HepG2 (cell line): ENCODE data around the gene FTL. TPM values are rescaled to one million over a fixed set of nuclear protein-coding genes. Genes with fewer than 3 reads are reported as not detected.
A peak's percentile ranks its signal among the peaks of the same experiment; 100 is the strongest.

Experiments used
- EEA1 ChIP-seq: sonication (generic); formaldehyde crosslinking; IDR thresholded peaks from 2 replicates; pipeline ENCODE4 v1.5.1; 2020; ENCODE audit warnings: mild to moderate bottlenecking, missing genetic modification reagents, borderline replicate concordance
- POLR2A ChIP-seq, 2 experiments: IDR thresholded peaks; 2 replicates each; pipeline ENCODE4 v1.6.1; 2011; ENCODE audit warnings: low read depth in 2 of 2, low read length in 2 of 2, mild to moderate bottlenecking in 1 of 2, moderate library complexity in 1 of 2; ENCODE audit not compliant: insufficient read depth in 1 of 2
- ZHX2 ChIP-seq, 2 experiments: sonication (generic) in 1 of 2; formaldehyde crosslinking in 1 of 2; IDR thresholded peaks; 2 replicates each; pipeline versions ENCODE4 v1.6.1 to v1.9.0; 2014 to 2022; ENCODE audit warnings: antibody characterized with exemption in 1 of 2, borderline replicate concordance in 1 of 2, inconsistent platforms in 1 of 2, low read depth in 1 of 2, missing genetic modification reagents in 1 of 2
- ZNF33A ChIP-seq: sonication (generic); formaldehyde crosslinking; IDR thresholded peaks from 2 replicates; pipeline ENCODE4 v1.5.1; 2020; ENCODE audit warnings: missing genetic modification reagents, mild to moderate bottlenecking, moderate library complexity, borderline replicate concordance
- ZNF605 ChIP-seq: sonication (generic); formaldehyde crosslinking; IDR thresholded peaks from 2 replicates; pipeline ENCODE4 v1.8.0; 2022; ENCODE audit warnings: mild to moderate bottlenecking, missing genetic modification reagents
- ZNF652 ChIP-seq: IDR thresholded peaks from 2 replicates; pipeline ENCODE4 v1.6.1; 2016; ENCODE audit warnings: low read depth, borderline replicate concordance
- ZNF776 ChIP-seq: sonication (generic); formaldehyde crosslinking; IDR thresholded peaks from 2 replicates; pipeline ENCODE4 v1.4.0; 2020; ENCODE audit warnings: mild to moderate bottlenecking, missing genetic modification reagents
- polyA plus RNA-seq, 8 experiments: library from polyadenylated mRNA; depleted of rRNA in 3 of 8; stranded (reverse) in 7 of 8; unstranded in 1 of 8; fragments of >200 nt; fragmentation: Illumina TruSeq in 4 of 8; extraction: Trizol in 4 of 8; gene quantifications; 2 replicates each; pipeline versions ENCODE4 v1.2.1 to v1.2.3, GENCODE V29; 2011 to 2016; ENCODE audit warnings: low read depth in 4 of 8, missing spikeins in 1 of 8, mixed read lengths in 1 of 8; ENCODE audit not compliant: insufficient read depth in 1 of 8
- total RNA-seq, 5 experiments: library from RNA; depleted of rRNA; stranded (reverse); fragments of >200 nt; fragmentation: Illumina TruSeq; extraction: Trizol; gene quantifications; 2 replicates each; pipeline ENCODE4 v1.2.3, GENCODE V29; 2016; ENCODE audit warnings: low read depth in 1 of 5
- TF ChIP-seq, protein P1 (sequence below): IDR thresholded peaks from 2 replicates; pipeline ENCODE4 v1.6.1; 2016
- TF ChIP-seq, protein P2 (sequence below): IDR thresholded peaks from 2 replicates; pipeline ENCODE4 v1.6.1; 2016; ENCODE audit warnings: low read depth, control low read depth
- TF ChIP-seq, protein P3 (sequence below): sonication (generic); formaldehyde crosslinking; IDR thresholded peaks from 2 replicates; pipeline ENCODE4 v1.4.0; 2020; ENCODE audit warnings: mild to moderate bottlenecking, low read depth, missing genetic modification reagents
- TF ChIP-seq, protein P4 (sequence below): sonication (generic); formaldehyde crosslinking; IDR thresholded peaks from 2 replicates; pipeline ENCODE4 v1.9.0; 2021; ENCODE audit warnings: mild to moderate bottlenecking, missing genetic modification reagents

Gene FTL
- total and polyA plus RNA-seq, 2 of the 13 experiments (the other 11 are each of a cell fraction or from before 2014, with no cell fraction given), result 2,721 to 8,800 TPM

- TF ChIP-seq ZHX2 (IDR thresholded peaks at IDR 0.05; ENCODE audit: low read depth) (0 out of 2 replicates have a peak, but pooled peaks have one; percentile 14), ZHX2 (CRISPR knock-in tag; IDR thresholded peaks at IDR 0.05; ENCODE audit: borderline replicate concordance) (no peak), EEA1 (peak; percentile 81; the same call in 1 of the 2 replicates), POLR2A (IDR thresholded peaks at IDR 0.05; ENCODE audit: insufficient read depth in 1 of 2, low read depth in 2 of 2, low read length in 2 of 2) (peak; percentile 62 to 77), ZNF776 (CRISPR knock-in tag) (no peak), ZNF605 (CRISPR knock-in tag) (peak; percentile 51), ZNF652 (CRISPR knock-in tag) (0 out of 2 replicates have a peak, but pooled peaks have one; percentile 7), ZNF33A (CRISPR knock-in tag) (no peak)
- TF ChIP-seq, protein P1, sequence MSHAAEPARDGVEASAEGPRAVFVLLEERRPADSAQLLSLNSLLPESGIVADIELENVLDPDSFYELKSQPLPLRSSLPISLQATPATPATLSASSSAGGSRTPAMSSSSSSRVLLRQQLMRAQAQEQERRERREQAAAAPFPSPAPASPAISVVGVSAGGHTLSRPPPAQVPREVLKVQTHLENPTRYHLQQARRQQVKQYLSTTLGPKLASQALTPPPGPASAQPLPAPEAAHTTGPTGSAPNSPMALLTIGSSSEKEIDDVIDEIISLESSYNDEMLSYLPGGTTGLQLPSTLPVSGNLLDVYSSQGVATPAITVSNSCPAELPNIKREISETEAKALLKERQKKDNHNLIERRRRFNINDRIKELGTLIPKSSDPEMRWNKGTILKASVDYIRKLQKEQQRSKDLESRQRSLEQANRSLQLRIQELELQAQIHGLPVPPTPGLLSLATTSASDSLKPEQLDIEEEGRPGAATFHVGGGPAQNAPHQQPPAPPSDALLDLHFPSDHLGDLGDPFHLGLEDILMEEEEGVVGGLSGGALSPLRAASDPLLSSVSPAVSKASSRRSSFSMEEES, result peak; percentile 26
- TF ChIP-seq, protein P2, sequence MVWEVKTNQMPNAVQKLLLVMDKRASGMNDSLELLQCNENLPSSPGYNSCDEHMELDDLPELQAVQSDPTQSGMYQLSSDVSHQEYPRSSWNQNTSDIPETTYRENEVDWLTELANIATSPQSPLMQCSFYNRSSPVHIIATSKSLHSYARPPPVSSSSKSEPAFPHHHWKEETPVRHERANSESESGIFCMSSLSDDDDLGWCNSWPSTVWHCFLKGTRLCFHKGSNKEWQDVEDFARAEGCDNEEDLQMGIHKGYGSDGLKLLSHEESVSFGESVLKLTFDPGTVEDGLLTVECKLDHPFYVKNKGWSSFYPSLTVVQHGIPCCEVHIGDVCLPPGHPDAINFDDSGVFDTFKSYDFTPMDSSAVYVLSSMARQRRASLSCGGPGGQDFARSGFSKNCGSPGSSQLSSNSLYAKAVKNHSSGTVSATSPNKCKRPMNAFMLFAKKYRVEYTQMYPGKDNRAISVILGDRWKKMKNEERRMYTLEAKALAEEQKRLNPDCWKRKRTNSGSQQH (CRISPR knock-in tag), result peak; percentile 39; the same call in 1 of the 2 replicates
- TF ChIP-seq, protein P3, sequence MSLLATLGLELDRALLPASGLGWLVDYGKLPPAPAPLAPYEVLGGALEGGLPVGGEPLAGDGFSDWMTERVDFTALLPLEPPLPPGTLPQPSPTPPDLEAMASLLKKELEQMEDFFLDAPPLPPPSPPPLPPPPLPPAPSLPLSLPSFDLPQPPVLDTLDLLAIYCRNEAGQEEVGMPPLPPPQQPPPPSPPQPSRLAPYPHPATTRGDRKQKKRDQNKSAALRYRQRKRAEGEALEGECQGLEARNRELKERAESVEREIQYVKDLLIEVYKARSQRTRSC (CRISPR knock-in tag), result no peak
- TF ChIP-seq, protein P4, sequence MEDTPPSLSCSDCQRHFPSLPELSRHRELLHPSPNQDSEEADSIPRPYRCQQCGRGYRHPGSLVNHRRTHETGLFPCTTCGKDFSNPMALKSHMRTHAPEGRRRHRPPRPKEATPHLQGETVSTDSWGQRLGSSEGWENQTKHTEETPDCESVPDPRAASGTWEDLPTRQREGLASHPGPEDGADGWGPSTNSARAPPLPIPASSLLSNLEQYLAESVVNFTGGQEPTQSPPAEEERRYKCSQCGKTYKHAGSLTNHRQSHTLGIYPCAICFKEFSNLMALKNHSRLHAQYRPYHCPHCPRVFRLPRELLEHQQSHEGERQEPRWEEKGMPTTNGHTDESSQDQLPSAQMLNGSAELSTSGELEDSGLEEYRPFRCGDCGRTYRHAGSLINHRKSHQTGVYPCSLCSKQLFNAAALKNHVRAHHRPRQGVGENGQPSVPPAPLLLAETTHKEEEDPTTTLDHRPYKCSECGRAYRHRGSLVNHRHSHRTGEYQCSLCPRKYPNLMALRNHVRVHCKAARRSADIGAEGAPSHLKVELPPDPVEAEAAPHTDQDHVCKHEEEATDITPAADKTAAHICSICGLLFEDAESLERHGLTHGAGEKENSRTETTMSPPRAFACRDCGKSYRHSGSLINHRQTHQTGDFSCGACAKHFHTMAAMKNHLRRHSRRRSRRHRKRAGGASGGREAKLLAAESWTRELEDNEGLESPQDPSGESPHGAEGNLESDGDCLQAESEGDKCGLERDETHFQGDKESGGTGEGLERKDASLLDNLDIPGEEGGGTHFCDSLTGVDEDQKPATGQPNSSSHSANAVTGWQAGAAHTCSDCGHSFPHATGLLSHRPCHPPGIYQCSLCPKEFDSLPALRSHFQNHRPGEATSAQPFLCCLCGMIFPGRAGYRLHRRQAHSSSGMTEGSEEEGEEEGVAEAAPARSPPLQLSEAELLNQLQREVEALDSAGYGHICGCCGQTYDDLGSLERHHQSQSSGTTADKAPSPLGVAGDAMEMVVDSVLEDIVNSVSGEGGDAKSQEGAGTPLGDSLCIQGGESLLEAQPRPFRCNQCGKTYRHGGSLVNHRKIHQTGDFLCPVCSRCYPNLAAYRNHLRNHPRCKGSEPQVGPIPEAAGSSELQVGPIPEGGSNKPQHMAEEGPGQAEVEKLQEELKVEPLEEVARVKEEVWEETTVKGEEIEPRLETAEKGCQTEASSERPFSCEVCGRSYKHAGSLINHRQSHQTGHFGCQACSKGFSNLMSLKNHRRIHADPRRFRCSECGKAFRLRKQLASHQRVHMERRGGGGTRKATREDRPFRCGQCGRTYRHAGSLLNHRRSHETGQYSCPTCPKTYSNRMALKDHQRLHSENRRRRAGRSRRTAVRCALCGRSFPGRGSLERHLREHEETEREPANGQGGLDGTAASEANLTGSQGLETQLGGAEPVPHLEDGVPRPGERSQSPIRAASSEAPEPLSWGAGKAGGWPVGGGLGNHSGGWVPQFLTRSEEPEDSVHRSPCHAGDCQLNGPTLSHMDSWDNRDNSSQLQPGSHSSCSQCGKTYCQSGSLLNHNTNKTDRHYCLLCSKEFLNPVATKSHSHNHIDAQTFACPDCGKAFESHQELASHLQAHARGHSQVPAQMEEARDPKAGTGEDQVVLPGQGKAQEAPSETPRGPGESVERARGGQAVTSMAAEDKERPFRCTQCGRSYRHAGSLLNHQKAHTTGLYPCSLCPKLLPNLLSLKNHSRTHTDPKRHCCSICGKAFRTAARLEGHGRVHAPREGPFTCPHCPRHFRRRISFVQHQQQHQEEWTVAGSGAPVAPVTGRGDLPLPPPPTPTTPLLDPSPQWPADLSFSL, result no peak
Observed at GRCh38 chr19:48963371-48964204, 1.5 kb upstream of the FTL start (continued).
